ENCODE measurements around the gene DNAJB12. TPM values are rescaled to one million over a fixed set of nuclear protein-coding genes. Genes with fewer than 3 reads are reported as not detected.

The DNAJB12 gene
- total RNA-seq, 1 experiment from 2014 or later = 27.6 TPM

DNA sequence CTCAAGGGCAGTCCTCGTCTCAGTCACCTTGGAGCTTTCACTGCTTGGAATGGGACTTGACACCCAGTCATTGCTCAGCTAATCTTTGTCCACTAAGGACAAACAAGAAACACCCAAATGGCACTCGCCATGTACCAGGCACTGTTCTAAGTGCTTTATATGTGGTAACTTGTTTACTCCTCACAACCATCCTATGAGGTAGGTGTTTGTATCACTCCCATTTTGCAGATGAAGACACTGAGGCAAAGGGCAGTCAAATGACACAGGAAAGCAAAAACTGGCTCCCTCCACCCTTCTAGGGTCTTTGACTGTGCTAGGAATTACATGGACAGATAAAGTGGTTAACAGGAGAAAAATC, 24.7 kb downstream of the DNAJB12 start:
- Histone ChIP-seq H3K27me3 (ENCODE audit: insufficient read depth, low read length) (no peaks in the 10 kb centered on the region), H3K18ac (ENCODE audit: insufficient read length, low read depth, low read length) (no peak overlapping the region), H4K8ac (replicated peaks; ENCODE audit: insufficient read length, low read depth, low read length) (no peak overlapping the region), H3K9me3 (ENCODE audit: control insufficient read depth, low read depth, low read length) (no peaks in the 10 kb centered on the region), H3K9ac (ENCODE audit: extremely low read depth, insufficient read length, low read length) (no peak overlapping the region), H4K5ac (ENCODE audit: insufficient read length, low read depth, low read length) (no peak overlapping the region), H4K20me1 (ENCODE audit: control insufficient read depth, insufficient read depth, insufficient read length) (no peaks in the 10 kb centered on the region), H3K27ac (ENCODE audit: insufficient read length, low read depth, low read length) (no peak overlapping the region), H3K23ac (ENCODE audit: insufficient read length, low read depth, low read length) (no peak overlapping the region), H2BK15ac (ENCODE audit: low read depth, low read length) (no peak overlapping the region), H2BK20ac (ENCODE audit: low read depth, low read length, poor library complexity, severe bottlenecking) (no peak overlapping the region), H2AK5ac (ENCODE audit: insufficient read length, low read length) (no peak overlapping the region), H3K4me1 (ENCODE audit: insufficient read depth, low read length) (peaks cover 5% of the 10 kb centered on the region; the same call in 1 of the 2 replicates), H3K4me2 (ENCODE audit: insufficient read depth, insufficient read length, low read length) (no peak overlapping the region), H2BK12ac (ENCODE audit: insufficient read length, low read depth, low read length) (no peak overlapping the region), H3K56ac (ENCODE audit: insufficient read length, low read depth, low read length) (no peak overlapping the region), H2BK120ac (ENCODE audit: low read depth, low read length, poor library complexity, severe bottlenecking) (no peak overlapping the region), H3K14ac (ENCODE audit: insufficient read depth, low read length) (no peak overlapping the region), H3T11ph (ENCODE audit: low read length) (no peak overlapping the region), H4K91ac (ENCODE audit: insufficient read length, low read depth, low read length) (no peak overlapping the region), H3K79me2 (ENCODE audit: insufficient read depth, low read length) (no peaks in the 10 kb centered on the region), H3K79me1 (ENCODE audit: insufficient read depth, low read depth, low read length, poor library complexity, severe bottlenecking) (no peaks in the 10 kb centered on the region), H3K4ac (ENCODE audit: low read depth, low read length) (no peak overlapping the region), H2BK5ac (ENCODE audit: insufficient read length, low read length) (no peak overlapping the region), H3K23me2 (ENCODE audit: insufficient read length, low read depth, low read length, poor library complexity, severe bottlenecking) (no peaks in the 10 kb centered on the region), H2AFZ (ENCODE audit: low read length) (no peak overlapping the region)
- Mint-ChIP-seq H3K36me3 (ENCODE audit: insufficient read depth in 1 of 3, low read depth in 3 of 3) (peaks cover 0 to 16% (median 4%) of the 10 kb centered on the region in 3 experiments; a peak in 4 of 7 replicates), H3K27me3 (ENCODE audit: low read depth) (no peaks in the 10 kb centered on the region; the same call in none of the 2 replicates), H3K27ac (no peak overlapping the region), H3K9me3 (no peaks in the 10 kb centered on the region; a peak in 1 of 5 replicates), H3K4me3 (no peak overlapping the region; a peak in 1 of 5 replicates), H3K4me1 (peaks cover 44 to 64% of the 10 kb centered on the region in 2 experiments)
- DNase-seq = no peak
- no CpG with 5 or more reads among the region's 2 CpGs for WGBS (ENCODE audit: extremely low coverage, insufficient read length, low lambda C conversion rate)
- TF ChIP-seq, protein P1, sequence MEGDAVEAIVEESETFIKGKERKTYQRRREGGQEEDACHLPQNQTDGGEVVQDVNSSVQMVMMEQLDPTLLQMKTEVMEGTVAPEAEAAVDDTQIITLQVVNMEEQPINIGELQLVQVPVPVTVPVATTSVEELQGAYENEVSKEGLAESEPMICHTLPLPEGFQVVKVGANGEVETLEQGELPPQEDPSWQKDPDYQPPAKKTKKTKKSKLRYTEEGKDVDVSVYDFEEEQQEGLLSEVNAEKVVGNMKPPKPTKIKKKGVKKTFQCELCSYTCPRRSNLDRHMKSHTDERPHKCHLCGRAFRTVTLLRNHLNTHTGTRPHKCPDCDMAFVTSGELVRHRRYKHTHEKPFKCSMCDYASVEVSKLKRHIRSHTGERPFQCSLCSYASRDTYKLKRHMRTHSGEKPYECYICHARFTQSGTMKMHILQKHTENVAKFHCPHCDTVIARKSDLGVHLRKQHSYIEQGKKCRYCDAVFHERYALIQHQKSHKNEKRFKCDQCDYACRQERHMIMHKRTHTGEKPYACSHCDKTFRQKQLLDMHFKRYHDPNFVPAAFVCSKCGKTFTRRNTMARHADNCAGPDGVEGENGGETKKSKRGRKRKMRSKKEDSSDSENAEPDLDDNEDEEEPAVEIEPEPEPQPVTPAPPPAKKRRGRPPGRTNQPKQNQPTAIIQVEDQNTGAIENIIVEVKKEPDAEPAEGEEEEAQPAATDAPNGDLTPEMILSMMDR (conservative IDR thresholded peaks at IDR 0.05) = no peak
